ENCODE measurements around the gene VPS18.

VPS18 gene

GRCh38 chr15:40908095-40908494 lies 13.8 kb downstream of the VPS18 start:
- Histone ChIP-seq H3K4me1 (peaks cover 14% of the 10 kb centered on the region), H3K9me3 (no peaks in the 10 kb centered on the region), H3K36me3 (peaks cover 11% of the 10 kb centered on the region), H3K4me3 (ENCODE audit: low read depth, low read length) (no peak overlapping the region), H3K27me3 (no peaks in the 10 kb centered on the region)
- no peak for TF ChIP-seq CTCF (IDR thresholded peaks at IDR 0.05; ENCODE audit: low read depth, low read length)
- DNase-seq = no peak

GRCh38 chr15:40909662-40910630 lies 15.7 kb downstream of the VPS18 start:
- Histone ChIP-seq H3K36me3 (no peaks in the 10 kb centered on the region), H3K9me3 (no peaks in the 10 kb centered on the region), H3K4me3 (ENCODE audit: low read depth, low read length) (no peak overlapping the region), H3K27me3 (no peaks in the 10 kb centered on the region), H3K4me1 (peaks cover 14% of the 10 kb centered on the region)
- no peak for TF ChIP-seq CTCF (IDR thresholded peaks at IDR 0.05; ENCODE audit: low read depth, low read length)
- DNase-seq = peak; percentile 10

GRCh38 chr15:40911141-40911540 lies 16.9 kb downstream of the VPS18 start:
- peaks cover 10% of the 10 kb centered on the region for H3K4me1 ChIP-seq
- DNase-seq = peak; percentile 57
- H3K27me3 ChIP-seq = no peaks in the 10 kb centered on the region
- no peak overlapping the region for H3K4me3 ChIP-seq (ENCODE audit: low read depth, low read length)
- no peak for TF ChIP-seq CTCF (IDR thresholded peaks at IDR 0.05; ENCODE audit: low read depth, low read length)
- no peaks in the 10 kb centered on the region for H3K36me3 ChIP-seq
- H3K9me3 ChIP-seq = no peaks in the 10 kb centered on the region

GRCh38 chr15:40911693-40912092 lies 17.4 kb downstream of the VPS18 start:
- no peak for TF ChIP-seq CTCF (IDR thresholded peaks at IDR 0.05; ENCODE audit: low read depth, low read length)
- Histone ChIP-seq H3K27me3 (no peaks in the 10 kb centered on the region), H3K4me3 (ENCODE audit: low read depth, low read length) (no peak overlapping the region), H3K9me3 (no peaks in the 10 kb centered on the region), H3K4me1 (peaks cover 10% of the 10 kb centered on the region), H3K36me3 (no peaks in the 10 kb centered on the region)
- DNase-seq = no peak

- H3K4me3 ChIP-seq (ENCODE audit: low read depth, low read length) = no peak overlapping the region
- no peak for TF ChIP-seq CTCF (IDR thresholded peaks at IDR 0.05; ENCODE audit: low read depth, low read length)
- H3K4me1 ChIP-seq = peaks cover 6% of the 10 kb centered on the region
- H3K9me3 ChIP-seq = no peaks in the 10 kb centered on the region
- H3K27me3 ChIP-seq = no peaks in the 10 kb centered on the region
- no peak for DNase-seq
- H3K36me3 ChIP-seq = no peaks in the 10 kb centered on the region
These were observed 18.2 kb downstream of the VPS18 start for GRCh38 chr15:40912478-40912877.

GRCh38 chr15:40914013-40914412 lies 19.8 kb downstream of the VPS18 start:
- Histone ChIP-seq H3K36me3 (no peaks in the 10 kb centered on the region), H3K4me1 (peaks cover 6% of the 10 kb centered on the region), H3K27me3 (no peaks in the 10 kb centered on the region), H3K9me3 (no peaks in the 10 kb centered on the region), H3K4me3 (ENCODE audit: low read depth, low read length) (no peak overlapping the region)
- no peak for TF ChIP-seq CTCF (IDR thresholded peaks at IDR 0.05; ENCODE audit: low read depth, low read length)
- no peak for DNase-seq

All from BE2C (cell line).